A549 (cell line): ENCODE results near the gene SH3RF3.

ENCODE experiments used
- BHLHE40 ChIP-seq: IDR thresholded peaks from 2 replicates; pipeline ENCODE4 v1.6.1; 2012; ENCODE audit warnings: low read depth, low read length, inconsistent platforms
- CEBPB ChIP-seq, 2 experiments: fragments of >200 bp in 1 of 2; sonication (Bioruptor Twin) in 1 of 2; formaldehyde crosslinking in 1 of 2; IDR thresholded peaks; 2 replicates each; pipeline ENCODE4 v1.6.1; 2012 to 2016
- HOXB13 ChIP-seq: fragments of 250-450 bp; sonication (Bioruptor Pico); IDR thresholded peaks from 2 replicates; pipeline ENCODE4 v1.5.0; 2020; ENCODE audit warnings: low read depth, mild to moderate bottlenecking, moderate library complexity
- KDM5A ChIP-seq: fragments of 200-600 bp; sonication (generic); IDR thresholded peaks from 2 replicates; pipeline ENCODE4 v1.6.1; 2016; ENCODE audit warnings: antibody characterized with exemption, mild to moderate bottlenecking
- NR3C1 ChIP-seq: fragments of >200 bp; sonication (Bioruptor Twin); formaldehyde crosslinking; IDR thresholded peaks from 3 replicates; pipeline ENCODE4 v1.6.1; 2017
- POLR2A ChIP-seq: IDR thresholded peaks from 2 replicates; pipeline ENCODE4 v1.6.1; 2012; ENCODE audit warnings: mild to moderate bottlenecking, low read length
- RFX5 ChIP-seq: fragments of 450-650 bp; IDR thresholded peaks from 2 replicates; pipeline ENCODE4 v1.7.1; 2014; ENCODE audit warnings: antibody characterized with exemption, mild to moderate bottlenecking, moderate library complexity
- RNF2 ChIP-seq: fragments of 200-600 bp; sonication (generic); IDR thresholded peaks from 2 replicates; pipeline ENCODE4 v1.6.1; 2016; ENCODE audit warnings: low read depth, mild to moderate bottlenecking, antibody characterized with exemption, moderate library complexity, borderline replicate concordance
- SMC3 ChIP-seq: fragments of >200 bp; sonication (Bioruptor Twin); formaldehyde crosslinking; IDR thresholded peaks from 3 replicates; pipeline ENCODE4 v1.6.1; 2018; ENCODE audit warnings: inconsistent platforms
- TF ChIP-seq, protein P1 (sequence below): fragments of >200 bp; sonication (Bioruptor Twin); formaldehyde crosslinking; IDR thresholded peaks from 3 replicates; pipeline ENCODE4 v1.5.1; 2016
- TF ChIP-seq, protein P2 (sequence below): fragments of 200-600 bp; sonication (generic); IDR thresholded peaks from 2 replicates; pipeline ENCODE4 v1.6.1; 2016; ENCODE audit warnings: antibody characterized with exemption, mild to moderate bottlenecking, moderate library complexity
- TF ChIP-seq, protein P3 (sequence below): fragments of >200 bp; sonication (Bioruptor Twin); formaldehyde crosslinking; IDR thresholded peaks from 2 replicates; pipeline ENCODE4 v1.6.1; 2016
- TF ChIP-seq, protein P4 (sequence below): fragments of >200 bp; sonication (Bioruptor Twin); formaldehyde crosslinking; IDR thresholded peaks from 3 replicates; pipeline ENCODE4 v1.6.1; 2016
- TF ChIP-seq, protein P5 (sequence below): IDR thresholded peaks from 2 replicates; pipeline ENCODE4 v1.6.1; 2012

DNA sequence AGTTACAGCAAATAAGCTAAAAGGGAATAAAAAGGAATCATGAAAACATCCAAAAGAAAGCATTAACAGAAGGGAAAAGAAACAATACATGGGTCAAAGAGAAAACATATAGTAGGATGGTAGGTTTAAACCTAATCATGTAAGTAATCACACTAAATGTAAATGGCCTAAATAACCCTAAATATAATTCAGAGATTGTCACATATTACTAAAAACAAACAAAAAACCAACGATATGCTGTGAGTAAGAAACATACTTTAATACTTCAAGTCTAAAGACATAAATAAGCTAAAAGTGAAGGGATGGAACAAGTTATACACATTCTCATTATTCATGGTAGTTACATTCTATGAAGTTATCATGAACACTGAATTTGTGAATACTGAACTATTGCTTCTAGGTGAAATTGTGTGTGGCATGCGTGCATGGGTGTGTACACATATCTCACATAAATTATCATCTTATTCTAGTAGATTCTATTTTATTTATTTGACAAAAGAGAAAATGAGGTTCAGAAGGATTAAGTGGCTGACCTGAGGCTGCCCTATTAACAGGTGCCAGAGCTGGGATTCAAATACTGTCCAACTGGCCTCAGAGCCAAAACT, 313.8 kb downstream of the SH3RF3 start:
- TF ChIP-seq, protein P1, sequence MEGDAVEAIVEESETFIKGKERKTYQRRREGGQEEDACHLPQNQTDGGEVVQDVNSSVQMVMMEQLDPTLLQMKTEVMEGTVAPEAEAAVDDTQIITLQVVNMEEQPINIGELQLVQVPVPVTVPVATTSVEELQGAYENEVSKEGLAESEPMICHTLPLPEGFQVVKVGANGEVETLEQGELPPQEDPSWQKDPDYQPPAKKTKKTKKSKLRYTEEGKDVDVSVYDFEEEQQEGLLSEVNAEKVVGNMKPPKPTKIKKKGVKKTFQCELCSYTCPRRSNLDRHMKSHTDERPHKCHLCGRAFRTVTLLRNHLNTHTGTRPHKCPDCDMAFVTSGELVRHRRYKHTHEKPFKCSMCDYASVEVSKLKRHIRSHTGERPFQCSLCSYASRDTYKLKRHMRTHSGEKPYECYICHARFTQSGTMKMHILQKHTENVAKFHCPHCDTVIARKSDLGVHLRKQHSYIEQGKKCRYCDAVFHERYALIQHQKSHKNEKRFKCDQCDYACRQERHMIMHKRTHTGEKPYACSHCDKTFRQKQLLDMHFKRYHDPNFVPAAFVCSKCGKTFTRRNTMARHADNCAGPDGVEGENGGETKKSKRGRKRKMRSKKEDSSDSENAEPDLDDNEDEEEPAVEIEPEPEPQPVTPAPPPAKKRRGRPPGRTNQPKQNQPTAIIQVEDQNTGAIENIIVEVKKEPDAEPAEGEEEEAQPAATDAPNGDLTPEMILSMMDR, result no peak
- TF ChIP-seq, protein P2, sequence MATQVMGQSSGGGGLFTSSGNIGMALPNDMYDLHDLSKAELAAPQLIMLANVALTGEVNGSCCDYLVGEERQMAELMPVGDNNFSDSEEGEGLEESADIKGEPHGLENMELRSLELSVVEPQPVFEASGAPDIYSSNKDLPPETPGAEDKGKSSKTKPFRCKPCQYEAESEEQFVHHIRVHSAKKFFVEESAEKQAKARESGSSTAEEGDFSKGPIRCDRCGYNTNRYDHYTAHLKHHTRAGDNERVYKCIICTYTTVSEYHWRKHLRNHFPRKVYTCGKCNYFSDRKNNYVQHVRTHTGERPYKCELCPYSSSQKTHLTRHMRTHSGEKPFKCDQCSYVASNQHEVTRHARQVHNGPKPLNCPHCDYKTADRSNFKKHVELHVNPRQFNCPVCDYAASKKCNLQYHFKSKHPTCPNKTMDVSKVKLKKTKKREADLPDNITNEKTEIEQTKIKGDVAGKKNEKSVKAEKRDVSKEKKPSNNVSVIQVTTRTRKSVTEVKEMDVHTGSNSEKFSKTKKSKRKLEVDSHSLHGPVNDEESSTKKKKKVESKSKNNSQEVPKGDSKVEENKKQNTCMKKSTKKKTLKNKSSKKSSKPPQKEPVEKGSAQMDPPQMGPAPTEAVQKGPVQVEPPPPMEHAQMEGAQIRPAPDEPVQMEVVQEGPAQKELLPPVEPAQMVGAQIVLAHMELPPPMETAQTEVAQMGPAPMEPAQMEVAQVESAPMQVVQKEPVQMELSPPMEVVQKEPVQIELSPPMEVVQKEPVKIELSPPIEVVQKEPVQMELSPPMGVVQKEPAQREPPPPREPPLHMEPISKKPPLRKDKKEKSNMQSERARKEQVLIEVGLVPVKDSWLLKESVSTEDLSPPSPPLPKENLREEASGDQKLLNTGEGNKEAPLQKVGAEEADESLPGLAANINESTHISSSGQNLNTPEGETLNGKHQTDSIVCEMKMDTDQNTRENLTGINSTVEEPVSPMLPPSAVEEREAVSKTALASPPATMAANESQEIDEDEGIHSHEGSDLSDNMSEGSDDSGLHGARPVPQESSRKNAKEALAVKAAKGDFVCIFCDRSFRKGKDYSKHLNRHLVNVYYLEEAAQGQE, result no peak
- TF ChIP-seq, protein P3, sequence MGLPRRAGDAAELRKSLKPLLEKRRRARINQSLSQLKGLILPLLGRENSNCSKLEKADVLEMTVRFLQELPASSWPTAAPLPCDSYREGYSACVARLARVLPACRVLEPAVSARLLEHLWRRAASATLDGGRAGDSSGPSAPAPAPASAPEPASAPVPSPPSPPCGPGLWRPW, result no peak
- TF ChIP-seq BHLHE40, result no peak
- TF ChIP-seq, protein P4, sequence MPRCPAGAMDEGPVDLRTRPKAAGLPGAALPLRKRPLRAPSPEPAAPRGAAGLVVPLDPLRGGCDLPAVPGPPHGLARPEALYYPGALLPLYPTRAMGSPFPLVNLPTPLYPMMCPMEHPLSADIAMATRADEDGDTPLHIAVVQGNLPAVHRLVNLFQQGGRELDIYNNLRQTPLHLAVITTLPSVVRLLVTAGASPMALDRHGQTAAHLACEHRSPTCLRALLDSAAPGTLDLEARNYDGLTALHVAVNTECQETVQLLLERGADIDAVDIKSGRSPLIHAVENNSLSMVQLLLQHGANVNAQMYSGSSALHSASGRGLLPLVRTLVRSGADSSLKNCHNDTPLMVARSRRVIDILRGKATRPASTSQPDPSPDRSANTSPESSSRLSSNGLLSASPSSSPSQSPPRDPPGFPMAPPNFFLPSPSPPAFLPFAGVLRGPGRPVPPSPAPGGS, result no peak
- TF ChIP-seq KDM5A, result no peak
- no peak for TF ChIP-seq RNF2
- TF ChIP-seq SMC3, result no peak
- no peak for TF ChIP-seq POLR2A
- no peak for TF ChIP-seq HOXB13 (CRISPR knock-in tag)
- no peak for TF ChIP-seq RFX5
- TF ChIP-seq, protein P5, sequence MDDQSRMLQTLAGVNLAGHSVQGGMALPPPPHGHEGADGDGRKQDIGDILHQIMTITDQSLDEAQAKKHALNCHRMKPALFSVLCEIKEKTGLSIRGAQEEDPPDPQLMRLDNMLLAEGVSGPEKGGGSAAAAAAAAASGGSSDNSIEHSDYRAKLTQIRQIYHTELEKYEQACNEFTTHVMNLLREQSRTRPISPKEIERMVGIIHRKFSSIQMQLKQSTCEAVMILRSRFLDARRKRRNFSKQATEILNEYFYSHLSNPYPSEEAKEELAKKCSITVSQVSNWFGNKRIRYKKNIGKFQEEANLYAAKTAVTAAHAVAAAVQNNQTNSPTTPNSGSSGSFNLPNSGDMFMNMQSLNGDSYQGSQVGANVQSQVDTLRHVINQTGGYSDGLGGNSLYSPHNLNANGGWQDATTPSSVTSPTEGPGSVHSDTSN, result no peak
- no peak for TF ChIP-seq NR3C1
- TF ChIP-seq CEBPB (IDR thresholded peaks at IDR 0.05), result no peak
